ENCODE data around the gene PTCRA. TPM values are rescaled to one million over a fixed set of nuclear protein-coding genes. Genes with fewer than 3 reads are reported as not detected.

PTCRA gene
- total and polyA plus RNA-seq, 2 experiments from 2014 or later = not detected

GRCh38 chr6:42873313-42873712 is 42.5 kb upstream of the PTCRA start (continued):
- TF ChIP-seq NANOG (IDR thresholded peaks at IDR 0.05; ENCODE audit: borderline replicate concordance) (no peak), EZH2 (IDR thresholded peaks at IDR 0.05; ENCODE audit: low read depth, unreplicated experiment) (no peak), ZNF114 (CRISPR knock-in tag; IDR thresholded peaks at IDR 0.05) (no peak), ZNF331 (CRISPR knock-in tag; IDR thresholded peaks at IDR 0.05; ENCODE audit: low read depth) (no peak)

GRCh38 chr6:42877695-42878094 is 38.2 kb upstream of the PTCRA start:
- peaks cover 8% of the 10 kb centered on the region; the same call in 1 of the 2 replicates for H4K20me1 ChIP-seq (replicated peaks; ENCODE audit: insufficient read depth)
- peaks cover 28% of the 10 kb centered on the region for H3K79me2 ChIP-seq (replicated peaks; ENCODE audit: insufficient read depth)
- H3K4me3 Mint-ChIP-seq = peak overlapping the region; percentile 43; the same call in 1 of the 3 replicates
- no peak overlapping the region for H2AFZ ChIP-seq
- no peak overlapping the region for H3K4me2 ChIP-seq
- no peaks in the 10 kb centered on the region for H3K9me2 ChIP-seq (ENCODE audit: insufficient read depth)
- no peaks in the 10 kb centered on the region; the same call in 2 of the 3 replicates for H3K9me3 Mint-ChIP-seq
- no peak overlapping the region for H3K4me3 ChIP-seq
- H3K27ac ChIP-seq (ENCODE audit: low read depth) = no peak overlapping the region
- DNase-seq (ENCODE audit: low spot score) (no peak), ATAC-seq (no peak)
- H3K27ac Mint-ChIP-seq = no peak overlapping the region
- peaks cover 9% of the 10 kb centered on the region for H3K4me1 ChIP-seq (ENCODE audit: insufficient read depth)
- TF ChIP-seq EZH2phosphoT487 (IDR thresholded peaks at IDR 0.05; ENCODE audit: unreplicated experiment) (no peak), NANOG (IDR thresholded peaks at IDR 0.05; ENCODE audit: borderline replicate concordance) (no peak), CTCF (conservative IDR thresholded peaks at IDR 0.05; ENCODE audit: low read depth in 2 of 2) (no peak), JUNB (IDR thresholded peaks at IDR 0.05; ENCODE audit: unreplicated experiment) (no peak)
- no peaks in the 10 kb centered on the region for H3K27me3 ChIP-seq (ENCODE audit: insufficient read depth)
- H3K36me3 ChIP-seq (ENCODE audit: insufficient read depth) = peaks cover 20% of the 10 kb centered on the region
- no peaks in the 10 kb centered on the region; the same call in 2 of the 3 replicates for H3K4me1 Mint-ChIP-seq
- peaks cover 6% of the 10 kb centered on the region for H3K27me3 Mint-ChIP-seq (ENCODE audit: insufficient read depth, low read depth, poor library complexity)
- peaks cover 4% of the 10 kb centered on the region; the same call in 1 of the 2 replicates for H3F3A ChIP-seq (replicated peaks; ENCODE audit: low read depth)
- H3K36me3 Mint-ChIP-seq (ENCODE audit: low read depth) = peaks cover 23% of the 10 kb centered on the region; the same call in 2 of the 3 replicates

- Mint-ChIP-seq H3K4me3 (peak within 1 kb of the TSS; percentile 96), H3K4me1 (no peaks in the 10 kb centered on the region; the same call in 2 of the 3 replicates), H3K27ac (peak within 1 kb of the TSS; percentile 99), H3K9me3 (no peaks in the 10 kb centered on the region; the same call in 2 of the 3 replicates), H3K27me3 (ENCODE audit: insufficient read depth, low read depth, poor library complexity) (peaks cover 6% of the 10 kb centered on the region), H3K36me3 (ENCODE audit: low read depth) (peaks cover 42% of the 10 kb centered on the region)
- Histone ChIP-seq H3K27me3 (ENCODE audit: insufficient read depth) (no peaks in the 10 kb centered on the region), H2AFZ (peak within 1 kb of the TSS; percentile 56), H3K4me3 (peak within 1 kb of the TSS; percentile 87), H3F3A (replicated peaks; ENCODE audit: low read depth) (peaks cover 17% of the 10 kb centered on the region), H3K9me2 (ENCODE audit: insufficient read depth) (no peaks in the 10 kb centered on the region), H3K27ac (ENCODE audit: low read depth) (peak within 1 kb of the TSS; percentile 90), H3K36me3 (ENCODE audit: insufficient read depth) (peaks cover 39% of the 10 kb centered on the region), H3K4me1 (ENCODE audit: insufficient read depth) (peaks cover 9% of the 10 kb centered on the region), H3K79me2 (replicated peaks; ENCODE audit: insufficient read depth) (peaks cover 45% of the 10 kb centered on the region), H3K4me2 (peak within 1 kb of the TSS; percentile 94), H4K20me1 (replicated peaks; ENCODE audit: insufficient read depth) (peaks cover 16% of the 10 kb centered on the region)
- ATAC-seq (peak; percentile 94), DNase-seq (ENCODE audit: low spot score) (peak; percentile 85)
- peak; percentile 89 for TF ChIP-seq POLR2AphosphoS5 (IDR thresholded peaks at IDR 0.05; ENCODE audit: low read depth)
- no peak for TF ChIP-seq CTCF (conservative IDR thresholded peaks at IDR 0.05; ENCODE audit: low read depth in 2 of 2)
- peak; percentile 69; the same call in 1 of the 2 replicates for TF ChIP-seq ETS1 (IDR thresholded peaks at IDR 0.05)
- TF ChIP-seq STAT1 (IDR thresholded peaks at IDR 0.05; ENCODE audit: unreplicated experiment) = no peak
- no peak for TF ChIP-seq EZH2 (IDR thresholded peaks at IDR 0.05; ENCODE audit: low read depth, unreplicated experiment)
- peak; percentile 86 for TF ChIP-seq CREB1 (CRISPR knock-in tag; IDR thresholded peaks at IDR 0.05; ENCODE audit: low read depth)
- TF ChIP-seq ZNF331 (CRISPR knock-in tag; IDR thresholded peaks at IDR 0.05; ENCODE audit: low read depth) = no peak
- TF ChIP-seq EZH2phosphoT487 (IDR thresholded peaks at IDR 0.05; ENCODE audit: unreplicated experiment) = no peak
- no peak for TF ChIP-seq REST (IDR thresholded peaks at IDR 0.05; ENCODE audit: unreplicated experiment)
These were observed 36.2 kb upstream of the PTCRA start, which contains the start of gene RPL7L1 for GRCh38 chr6:42879372-42880239. RPL7L1 (plus strand) TSS chr6:42879616; CDS start chr6:42879911, 295 bp downstream.
